22Rv1 (cell line): ENCODE results near the gene C3orf52.

Experiments used
- H3K27ac ChIP-seq: fragments of 450-650 bp; 2 replicates; pipeline ENCODE4 v1.5.1; 2017
- ZFX ChIP-seq: fragments of 450-650 bp; IDR thresholded peaks from 2 replicates; pipeline ENCODE4 v1.6.1; 2017; ENCODE audit warnings: antibody characterized with exemption, borderline replicate concordance
- TF ChIP-seq, protein P1 (sequence below): fragments of 450-650 bp; IDR thresholded peaks from 2 replicates; pipeline ENCODE4 v1.5.1; 2017; ENCODE audit warnings: mild to moderate bottlenecking

C3orf52 gene

DNA sequence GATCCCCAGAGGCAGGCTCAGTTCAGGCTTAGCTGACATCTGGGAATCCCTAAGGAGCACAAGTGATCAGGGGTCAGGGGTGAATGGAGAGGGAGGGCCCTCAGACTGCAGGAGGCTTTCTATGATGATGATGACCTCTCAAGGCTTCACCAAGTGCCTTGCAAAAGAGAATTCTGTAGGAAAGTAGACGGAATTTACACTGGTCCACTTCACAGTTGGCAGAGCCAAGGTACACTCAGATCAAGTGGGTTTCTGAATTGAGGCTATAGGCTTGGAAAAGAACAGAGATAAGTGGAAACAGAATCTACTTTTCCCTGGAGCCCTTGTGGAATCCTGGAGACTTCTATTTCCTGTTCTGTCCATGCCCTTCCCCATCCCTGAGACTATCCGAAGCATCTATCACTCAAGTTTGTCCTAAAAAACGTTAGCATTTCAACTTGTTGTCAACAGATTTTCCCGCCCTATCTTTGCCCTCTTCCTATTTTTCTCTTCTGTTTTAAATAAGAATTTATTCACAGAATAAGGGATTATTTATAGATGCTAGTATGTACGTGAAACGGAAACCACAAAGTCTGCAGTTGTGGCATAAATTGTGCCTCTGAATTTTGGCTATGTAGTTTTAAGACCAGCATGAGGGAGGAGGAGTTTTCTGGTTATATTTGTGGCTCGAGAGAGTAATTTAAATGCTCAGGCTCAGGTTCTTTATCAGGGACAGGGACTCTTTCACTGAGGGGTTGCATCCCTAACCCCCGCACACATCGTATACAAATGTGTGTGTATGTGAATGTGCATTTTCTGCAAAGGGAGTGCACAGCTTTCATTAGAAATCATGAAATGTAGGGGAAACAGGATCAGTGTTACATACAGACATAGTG, 34.0 kb downstream of the C3orf52 start:
- no peak overlapping the region for H3K27ac ChIP-seq
- no peak for TF ChIP-seq ZFX
- TF ChIP-seq, protein P1, sequence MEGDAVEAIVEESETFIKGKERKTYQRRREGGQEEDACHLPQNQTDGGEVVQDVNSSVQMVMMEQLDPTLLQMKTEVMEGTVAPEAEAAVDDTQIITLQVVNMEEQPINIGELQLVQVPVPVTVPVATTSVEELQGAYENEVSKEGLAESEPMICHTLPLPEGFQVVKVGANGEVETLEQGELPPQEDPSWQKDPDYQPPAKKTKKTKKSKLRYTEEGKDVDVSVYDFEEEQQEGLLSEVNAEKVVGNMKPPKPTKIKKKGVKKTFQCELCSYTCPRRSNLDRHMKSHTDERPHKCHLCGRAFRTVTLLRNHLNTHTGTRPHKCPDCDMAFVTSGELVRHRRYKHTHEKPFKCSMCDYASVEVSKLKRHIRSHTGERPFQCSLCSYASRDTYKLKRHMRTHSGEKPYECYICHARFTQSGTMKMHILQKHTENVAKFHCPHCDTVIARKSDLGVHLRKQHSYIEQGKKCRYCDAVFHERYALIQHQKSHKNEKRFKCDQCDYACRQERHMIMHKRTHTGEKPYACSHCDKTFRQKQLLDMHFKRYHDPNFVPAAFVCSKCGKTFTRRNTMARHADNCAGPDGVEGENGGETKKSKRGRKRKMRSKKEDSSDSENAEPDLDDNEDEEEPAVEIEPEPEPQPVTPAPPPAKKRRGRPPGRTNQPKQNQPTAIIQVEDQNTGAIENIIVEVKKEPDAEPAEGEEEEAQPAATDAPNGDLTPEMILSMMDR: no peak

DNA sequence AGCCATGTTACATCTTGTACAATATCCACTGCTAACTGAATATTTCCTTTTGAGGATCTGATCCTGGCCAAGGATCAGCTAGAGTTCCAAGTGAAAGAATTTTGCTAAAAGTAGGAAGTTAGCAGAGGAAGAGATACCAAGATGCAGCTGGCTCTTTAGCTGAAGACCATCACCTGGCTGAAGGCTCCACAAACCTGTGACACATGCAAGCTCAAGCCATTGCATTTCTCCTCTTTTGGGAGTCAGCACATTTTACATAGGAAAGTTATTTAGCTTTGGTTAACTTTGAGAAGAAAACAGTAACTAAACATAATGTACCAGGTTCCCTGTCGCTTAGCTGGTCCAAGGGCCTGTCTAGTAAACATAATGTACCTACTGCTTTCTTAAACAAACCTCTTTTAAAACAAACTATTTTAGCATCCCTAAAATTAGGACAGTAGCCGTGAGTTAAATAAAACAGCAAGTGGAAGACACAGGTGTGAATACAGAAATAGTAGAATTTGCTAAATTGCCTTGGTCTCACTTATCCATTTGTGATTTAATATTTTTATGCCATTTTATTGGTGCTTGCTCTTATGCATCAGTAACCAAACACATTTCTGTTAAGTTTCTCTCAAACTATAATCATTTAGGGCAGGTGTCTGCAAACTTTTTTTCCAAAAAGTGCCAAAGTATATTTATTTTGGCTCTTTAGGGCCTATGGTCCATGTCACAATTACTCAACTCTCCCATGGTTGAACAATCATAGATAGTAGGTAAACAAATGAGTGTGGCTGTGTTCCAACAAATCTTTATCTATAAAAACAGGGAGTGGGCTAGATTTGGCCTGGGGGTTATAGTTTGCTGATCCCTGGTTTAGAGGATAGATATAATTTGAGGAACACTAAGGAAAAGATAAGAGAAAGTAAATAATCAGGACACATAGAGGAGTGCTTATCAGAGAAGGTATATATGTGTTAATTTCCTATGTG, 35.7 kb downstream of the C3orf52 start:
- H3K27ac ChIP-seq: no peak overlapping the region
- TF ChIP-seq, protein P1: no peak
- no peak for TF ChIP-seq ZFX

- TF ChIP-seq, protein P1: no peak
- no peak for TF ChIP-seq ZFX
- no peak overlapping the region for H3K27ac ChIP-seq
Observed at GRCh38 chr3:112122870-112123269, 36.7 kb downstream of the C3orf52 start.

GRCh38 chr3:112123548-112123947, 37.4 kb downstream of the C3orf52 start:
- no peak overlapping the region for H3K27ac ChIP-seq
- no peak for TF ChIP-seq ZFX
- TF ChIP-seq, protein P1: no peak

DNA sequence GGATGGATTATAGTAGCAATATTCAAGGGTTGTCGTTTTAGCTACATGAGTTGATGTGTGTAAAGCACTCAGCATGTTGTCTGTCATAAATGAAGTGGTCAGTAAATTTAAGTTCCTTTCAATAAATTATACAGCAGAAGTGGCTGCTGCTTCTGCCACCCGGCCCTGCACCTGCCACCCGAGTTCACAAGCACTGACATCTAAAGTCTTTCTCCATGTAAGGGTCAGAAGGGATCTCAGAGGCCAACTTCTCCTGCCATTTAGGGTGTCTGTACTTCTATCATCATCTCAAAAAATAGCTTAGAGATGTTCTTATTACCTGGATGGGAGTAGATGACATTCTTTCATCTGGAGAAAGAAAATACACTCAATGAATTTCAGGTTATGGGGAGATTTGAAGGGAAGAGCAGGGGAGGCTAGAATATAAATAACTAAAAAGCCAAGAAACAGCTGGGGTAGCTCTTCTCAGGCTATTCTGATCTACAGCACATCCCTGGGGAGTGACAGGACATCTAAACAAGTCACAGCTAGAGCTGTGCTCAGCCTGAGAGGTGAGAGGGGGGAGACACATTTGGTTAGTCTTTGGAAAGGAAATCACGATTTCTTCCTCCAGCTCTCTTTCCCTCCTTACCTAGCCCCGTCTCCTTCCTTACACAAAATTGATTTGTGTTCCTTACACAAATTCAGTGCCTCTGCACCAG, 38.9 kb downstream of the C3orf52 start:
- H3K27ac ChIP-seq: no peak overlapping the region
- TF ChIP-seq ZFX: no peak
- TF ChIP-seq, protein P1: no peak

DNA sequence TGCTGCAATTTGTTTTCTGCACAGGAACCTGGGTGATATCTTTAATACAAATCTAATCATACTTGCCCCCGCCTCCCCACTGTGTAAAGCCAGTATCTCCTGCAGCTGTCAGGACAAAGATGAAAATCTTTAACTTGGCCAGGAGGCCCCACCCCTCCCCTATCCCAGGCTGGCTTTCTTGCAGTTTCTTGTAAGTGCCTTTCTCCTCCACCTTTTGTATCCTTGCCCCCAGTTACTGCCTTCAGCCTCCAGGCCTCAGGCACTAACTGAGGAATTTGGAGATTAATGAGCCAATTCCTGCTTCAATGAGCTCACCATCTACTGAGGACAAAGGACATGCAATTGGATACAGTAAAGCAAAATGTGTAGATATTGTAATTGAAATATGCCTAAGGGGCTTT, 40.3 kb downstream of the C3orf52 start:
- H3K27ac ChIP-seq: no peak overlapping the region
- TF ChIP-seq ZFX: no peak
- TF ChIP-seq, protein P1: no peak
